H1 (cell line): Measurements from ENCODE around the gene LHFPL2. TPM values are rescaled to one million over a fixed set of nuclear protein-coding genes. Genes with fewer than 3 reads are reported as not detected.

Source experiments
- CTCF ChIA-PET: fragments of 300-600 bp; sonication (Branson Sonifier 250); formaldehyde crosslinking; loops from one replicate; lab custom pipeline; 2021; ENCODE audit not compliant: partially characterized antibody; lab: Charles Lee
- POLR2A ChIA-PET: fragments of 300-600 bp; sonication (Branson Sonifier 250); formaldehyde crosslinking; loops from one replicate; lab custom pipeline; 2021; ENCODE audit warnings: inconsistent platforms; ENCODE audit not compliant: partially characterized antibody; lab: Charles Lee
- DNase-seq, 2 experiments: peaks; one replicate each; pipeline versions ENCODE4 v3.0.0 to v3.0.0-alpha.2; 2010 to 2022; ENCODE audit warnings: low spot score in 2 of 2, low read depth in 1 of 2, mixed read lengths in 1 of 2
- FAIRE-seq: peaks from 2 replicates; lab custom pipeline; 2011; peaks lifted over from hg19 to GRCh38; lab: Jason Lieb, UNC
- H2AFZ ChIP-seq: 2 replicates; pipeline ENCODE4 v1.8.1; 2012; ENCODE audit warnings: low read length, inconsistent platforms
- H2AK5ac ChIP-seq: 2 replicates; pipeline ENCODE4 v1.6.1; 2013; ENCODE audit warnings: low read depth, low read length
- H2BK120ac ChIP-seq: replicated peaks from 2 replicates; pipeline ENCODE3; 2013; ENCODE audit warnings: low read depth, low read length, inconsistent platforms
- H2BK12ac ChIP-seq: 2 replicates; pipeline ENCODE4 v1.6.1; 2013; ENCODE audit warnings: low read depth, low read length
- H2BK15ac ChIP-seq: 2 replicates; pipeline ENCODE4 v1.6.1; 2013; ENCODE audit warnings: low read length
- H2BK20ac ChIP-seq: 2 replicates; pipeline ENCODE4 v1.6.1; 2013; ENCODE audit warnings: low read length
- H2BK5ac ChIP-seq: 2 replicates; pipeline ENCODE4 v1.6.1; 2013; ENCODE audit warnings: low read depth, low read length
- H3K14ac ChIP-seq: 2 replicates; pipeline ENCODE4 v1.6.1; 2013; ENCODE audit warnings: inconsistent platforms; ENCODE audit not compliant: insufficient read length
- H3K18ac ChIP-seq: 2 replicates; pipeline ENCODE4 v1.6.1; 2013; ENCODE audit warnings: low read length; ENCODE audit errors: extremely low read depth
- H3K23ac ChIP-seq: 2 replicates; pipeline ENCODE4 v1.6.1; 2013; ENCODE audit warnings: inconsistent platforms; ENCODE audit not compliant: insufficient read length
- H3K23me2 ChIP-seq: 2 replicates; pipeline ENCODE4 v1.6.1; 2013; ENCODE audit warnings: low read depth, low read length
- H3K27ac ChIP-seq: 2 replicates; pipeline ENCODE4 v1.6.1; 2011; ENCODE audit warnings: low read depth, low read length, inconsistent platforms
- H3K27me3 ChIP-seq, 4 experiments: replicated peaks in 1 of 4; 1 replicate in 1 of 4; 2 replicates in 3 of 4; pipeline versions ENCODE4 v1.6.1 to v1.8.1; 2011 to 2013; ENCODE audit warnings: low read length in 3 of 4, mild to moderate bottlenecking in 3 of 4, inconsistent platforms in 2 of 4, mixed read lengths in 2 of 4, moderate library complexity in 1 of 4; ENCODE audit not compliant: control insufficient read depth in 3 of 4, insufficient read depth in 3 of 4; ENCODE audit errors: extremely low read depth in 1 of 4
- H3K36me3 ChIP-seq, 4 experiments: 2 replicates each; pipeline versions ENCODE4 v1.6.1 to v1.8.1; 2011 to 2013; ENCODE audit warnings: mild to moderate bottlenecking in 4 of 4, low read length in 3 of 4, moderate library complexity in 2 of 4, control low read depth in 1 of 4, inconsistent platforms in 1 of 4; ENCODE audit not compliant: insufficient read depth in 4 of 4, control insufficient read depth in 2 of 4
- H3K4ac ChIP-seq: replicated peaks from 2 replicates; pipeline ENCODE3; 2013; ENCODE audit warnings: low read length, low read depth, mixed read lengths, inconsistent platforms; ENCODE audit not compliant: insufficient read length
- H3K4me1 ChIP-seq, 4 experiments: replicated peaks in 1 of 4; 1 replicate in 1 of 4; 2 replicates in 3 of 4; pipeline versions ENCODE4 v1.6.1 to v1.8.1; 2011 to 2013; ENCODE audit warnings: low read length in 3 of 4, inconsistent platforms in 2 of 4, mixed read lengths in 1 of 4; ENCODE audit not compliant: insufficient read depth in 4 of 4, control insufficient read depth in 3 of 4
- H3K4me2 ChIP-seq, 2 experiments: 2 replicates each; pipeline versions ENCODE4 v1.6.1 to v1.8.1; 2011 to 2013; ENCODE audit warnings: low read depth in 2 of 2, low read length in 2 of 2, control low read depth in 1 of 2, inconsistent platforms in 1 of 2, mild to moderate bottlenecking in 1 of 2; ENCODE audit not compliant: insufficient read depth in 1 of 2
- H3K4me3 ChIP-seq, 4 experiments: fragments of 200-600, 300-600 bp in 1 of 4; sonication (generic), shearing (Covaris generic), sonication (Bioruptor Twin) in 1 of 4; 2 replicates each; pipeline versions ENCODE4 v1.5.1 to v1.8.1; 2011 to 2016; ENCODE audit warnings: low read length in 4 of 4, low read depth in 3 of 4, control low read depth in 2 of 4, inconsistent platforms in 2 of 4, mild to moderate bottlenecking in 2 of 4, mixed read lengths in 1 of 4, moderate library complexity in 1 of 4; ENCODE audit not compliant: insufficient read depth in 2 of 4; ENCODE audit errors: extremely low read depth in 1 of 4
- H3K56ac ChIP-seq: replicated peaks from 2 replicates; pipeline ENCODE3; 2013; ENCODE audit warnings: low read depth, mild to moderate bottlenecking, mixed read lengths, low read length, inconsistent platforms; ENCODE audit not compliant: insufficient read length
- H3K79me1 ChIP-seq: 2 replicates; pipeline ENCODE4 v1.6.1; 2013; ENCODE audit warnings: low read depth, low read length, control low read depth
- H3K79me2 ChIP-seq, 2 experiments: 2 replicates each; pipeline versions ENCODE4 v1.6.1 to v1.8.1; 2012 to 2013; ENCODE audit warnings: low read length in 2 of 2, mild to moderate bottlenecking in 2 of 2, inconsistent platforms in 1 of 2; ENCODE audit not compliant: insufficient read depth in 2 of 2, control insufficient read depth in 1 of 2
- H3K9ac ChIP-seq, 4 experiments: replicated peaks in 1 of 4; 1 replicate in 1 of 4; 2 replicates in 3 of 4; pipeline versions ENCODE4 v1.6.1 to v1.8.1; 2011 to 2013; ENCODE audit warnings: low read depth in 3 of 4, low read length in 3 of 4, control low read depth in 2 of 4, mild to moderate bottlenecking in 2 of 4, moderate library complexity in 2 of 4, inconsistent platforms in 1 of 4; ENCODE audit errors: extremely low read depth in 1 of 4
- H3K9me3 ChIP-seq, 2 experiments: 2 replicates each; pipeline versions ENCODE4 v1.6.1 to v1.8.1; 2012 to 2013; ENCODE audit warnings: mild to moderate bottlenecking in 2 of 2, moderate library complexity in 2 of 2, control low read depth in 1 of 2, inconsistent platforms in 1 of 2, low read depth in 1 of 2, low read length in 1 of 2, mixed read lengths in 1 of 2; ENCODE audit not compliant: insufficient read depth in 2 of 2
- H4K20me1 ChIP-seq, 2 experiments: replicated peaks in 1 of 2; 2 replicates each; pipeline versions ENCODE3 to v1.8.1; 2011 to 2013; ENCODE audit warnings: inconsistent platforms in 2 of 2, low read length in 2 of 2, mild to moderate bottlenecking in 1 of 2; ENCODE audit not compliant: insufficient read depth in 2 of 2, control insufficient read depth in 1 of 2
- H4K5ac ChIP-seq: 2 replicates; pipeline ENCODE4 v1.6.1; 2013; ENCODE audit warnings: low read length, low read depth, mixed read lengths, inconsistent platforms; ENCODE audit not compliant: insufficient read length
- H4K8ac ChIP-seq: 2 replicates; pipeline ENCODE4 v1.8.0; 2013; ENCODE audit warnings: mild to moderate bottlenecking, moderate library complexity, low read length, inconsistent platforms; ENCODE audit not compliant: insufficient read depth; ENCODE audit errors: extremely low read depth
- H4K91ac ChIP-seq: replicated peaks from 2 replicates; pipeline ENCODE3; 2013; ENCODE audit warnings: low read length, mixed read lengths, inconsistent platforms; ENCODE audit not compliant: insufficient read length
- ATF3 ChIP-seq: IDR thresholded peaks from 2 replicates; pipeline ENCODE4 v1.6.1; 2011; ENCODE audit warnings: low read depth, mild to moderate bottlenecking, low read length; ENCODE audit not compliant: insufficient read depth
- BCL11A ChIP-seq, 2 experiments: IDR thresholded peaks; one replicate each; pipeline ENCODE4 v1.6.1; 2011; ENCODE audit warnings: low read depth in 2 of 2, low read length in 2 of 2, mild to moderate bottlenecking in 2 of 2
- CEBPB ChIP-seq: IDR thresholded peaks from 2 replicates; pipeline ENCODE4 v1.6.1; 2012; ENCODE audit warnings: low read depth, low read length
- CHD2 ChIP-seq: IDR thresholded peaks from 2 replicates; pipeline ENCODE4 v1.6.1; 2012; ENCODE audit warnings: low read length, improper control_type of control experiment
- CTBP2 ChIP-seq: IDR thresholded peaks from 2 replicates; pipeline ENCODE4 v1.7.0; 2011; ENCODE audit warnings: borderline replicate concordance, mild to moderate bottlenecking, moderate library complexity, mixed read lengths, low read length; ENCODE audit not compliant: insufficient read depth, insufficient read length
- EGR1 ChIP-seq: IDR thresholded peaks from 2 replicates; pipeline ENCODE4 v1.6.1; 2011; ENCODE audit warnings: low read depth, low read length, borderline replicate concordance
- GTF2F1 ChIP-seq: IDR thresholded peaks from 2 replicates; pipeline ENCODE4 v1.6.1; 2012; ENCODE audit warnings: low read depth, low read length, improper control_type of control experiment, borderline replicate concordance
- MAFK ChIP-seq: IDR thresholded peaks from 2 replicates; pipeline ENCODE4 v1.6.1; 2012; ENCODE audit warnings: low read depth, mild to moderate bottlenecking, improper control_type of control experiment, low read length
- POLR2AphosphoS5 ChIP-seq: IDR thresholded peaks from 2 replicates; pipeline ENCODE4 v1.6.1; 2011; ENCODE audit warnings: low read depth, low read length
- POU5F1 ChIP-seq: IDR thresholded peaks from 2 replicates; pipeline ENCODE4 v1.6.1; 2011; ENCODE audit warnings: low read depth, mild to moderate bottlenecking, low read length, moderate library complexity
- RAD21 ChIP-seq, 2 experiments: IDR thresholded peaks in 1 of 2; conservative IDR thresholded peaks in 1 of 2; 2 replicates each; pipeline ENCODE4 v1.6.1; 2011; ENCODE audit warnings: low read depth in 2 of 2, low read length in 2 of 2, improper control_type of control experiment in 1 of 2, inconsistent platforms in 1 of 2, mild to moderate bottlenecking in 1 of 2, moderate library complexity in 1 of 2
- SIX5 ChIP-seq: IDR thresholded peaks from 2 replicates; pipeline ENCODE4 v1.6.1; 2011; ENCODE audit warnings: mild to moderate bottlenecking, low read depth, low read length
- SP1 ChIP-seq: IDR thresholded peaks from 2 replicates; pipeline ENCODE4 v1.6.1; 2011; ENCODE audit warnings: low read depth, low read length
- WGBS, 2 experiments: shearing (Covaris generic) in 1 of 2; methylation state at CpG; one replicate each; pipeline versions ENCODE4 v1.1.6 to v1.1.7; 2013 to 2015; ENCODE audit warnings: low lambda C conversion rate in 2 of 2, mixed read lengths in 2 of 2, inconsistent platforms in 1 of 2, low coverage in 1 of 2, missing lambda C conversion rate in 1 of 2; ENCODE audit not compliant: insufficient replicate concordance in 2 of 2, insufficient coverage in 1 of 2, insufficient read length in 1 of 2; ENCODE audit errors: extremely low coverage in 1 of 2, missing lambda C conversion rate in 1 of 2; 5-methylcytosine and 5-hydroxymethylcytosine counted together
- polyA plus RNA-seq, 7 experiments: library from polyadenylated mRNA; depleted of rRNA in 3 of 7; stranded (reverse) in 5 of 7; unstranded in 2 of 7; fragments of >200 nt in 5 of 7; fragments of 200-250 nt in 2 of 7; gene quantifications; 1 replicate in 5 of 7; 2 replicates in 1 of 7; 4 replicates in 1 of 7; pipeline versions ENCODE4 v1.2.1 to v1.2.3, GENCODE V29; 2011 to 2013; ENCODE audit warnings: missing spikeins in 2 of 7, mixed read lengths in 2 of 7
- total RNA-seq: library from RNA; stranded (reverse); fragmentation: NEBNext Ultra II Directional; extraction: Animal tissue kit (Norgen Biotek cat#: 25700); gene quantifications from 2 replicates; pipeline ENCODE4 v1.2.1, GENCODE V29; 2021

LHFPL2 gene
- total and polyA plus RNA-seq, 2 of the 8 experiments (the other 6 are each of a cell fraction or from before 2014, with no cell fraction given), result 9.6 to 43.0 TPM

GRCh38 chr5:78487846-78488245 lies 160.7 kb downstream of the LHFPL2 start:
- H3K36me3 ChIP-seq, result peaks cover 0 to 18% (median 4%) of the 10 kb centered on the region in 4 experiments; a peak in 5 of 8 replicates
- POLR2A ChIA-PET, result interaction anchor here (1.5 kb wide), 1 partner anchor 18 kb away, joined by 3 read pairs; no protein-coding TSS in a partner anchor
- CTCF ChIA-PET, result interaction anchor here (0.7 kb wide), 1 partner anchor 20 kb away, joined by 3 read pairs; no protein-coding TSS in a partner anchor
- TF ChIP-seq CTBP2, result no peak
- no peak for TF ChIP-seq CEBPB
- no peak for TF ChIP-seq BCL11A (IDR thresholded peaks at IDR 0.05; ENCODE audit: low read depth in 2 of 2, low read length in 2 of 2)
- no peak for TF ChIP-seq SIX5
- TF ChIP-seq CHD2, result no peak
- TF ChIP-seq POLR2AphosphoS5, result no peak
- TF ChIP-seq SP1, result no peak
- no peak for TF ChIP-seq ATF3
- no peak for TF ChIP-seq RAD21 (IDR thresholded peaks at IDR 0.05 in 1 of 2, conservative IDR thresholded peaks at IDR 0.05 in 1 of 2; ENCODE audit: low read depth in 2 of 2, low read length in 2 of 2)
- TF ChIP-seq POU5F1, result no peak
- TF ChIP-seq EGR1, result no peak
- TF ChIP-seq GTF2F1, result no peak
- no peak for TF ChIP-seq MAFK

More at GRCh38 chr5:78487846-78488245, 160.7 kb downstream of the LHFPL2 start:
- 95% methylated on average over 4 of the region's 4 CpGs; no CpG with 5 or more reads in 1 of the 2 experiments for WGBS, 2 experiments
- Histone ChIP-seq H3K4me1 (no peaks in the 10 kb centered on the region), H3K4ac (no peak overlapping the region), H3K27ac (no peak overlapping the region), H3K9me3 (no peaks in the 10 kb centered on the region), H2BK20ac (no peak overlapping the region), H2BK5ac (no peak overlapping the region), H3K79me2 (no peaks in the 10 kb centered on the region), H2AFZ (no peak overlapping the region), H3K4me3 (no peak overlapping the region), H3K56ac (no peak overlapping the region), H3K79me1 (peaks cover 4% of the 10 kb centered on the region), H4K20me1 (peaks cover 0 to 4% of the 10 kb centered on the region in 2 experiments), H4K91ac (no peak overlapping the region), H4K5ac (no peak overlapping the region), H2BK15ac (no peak overlapping the region), H2BK12ac (no peak overlapping the region), H3K18ac (no peak overlapping the region), H3K27me3 (no peaks in the 10 kb centered on the region), H3K23me2 (no peaks in the 10 kb centered on the region; the same call in 1 of the 2 replicates), H3K9ac (no peak overlapping the region), H3K14ac (no peak overlapping the region), H4K8ac (no peak overlapping the region), H3K4me2 (no peak overlapping the region), H3K23ac (no peak overlapping the region), H2AK5ac (no peak overlapping the region), H2BK120ac (no peak overlapping the region)
- DNase-seq, result no peak
- FAIRE-seq, result no peak
